GM20000 (cell line): Measurements from ENCODE around the gene SBF2.

Experiments used
- DNase-seq: peaks from one replicate; pipeline ENCODE4 v3.0.0; 2012; ENCODE audit warnings: low spot score
- TF ChIP-seq, protein P1 (sequence below): IDR thresholded peaks from 2 replicates; pipeline ENCODE4 v1.5.1; 2012; ENCODE audit warnings: mild to moderate bottlenecking, control low read depth; ENCODE audit errors: extremely low read depth, missing control alignments

The SBF2 gene

DNA sequence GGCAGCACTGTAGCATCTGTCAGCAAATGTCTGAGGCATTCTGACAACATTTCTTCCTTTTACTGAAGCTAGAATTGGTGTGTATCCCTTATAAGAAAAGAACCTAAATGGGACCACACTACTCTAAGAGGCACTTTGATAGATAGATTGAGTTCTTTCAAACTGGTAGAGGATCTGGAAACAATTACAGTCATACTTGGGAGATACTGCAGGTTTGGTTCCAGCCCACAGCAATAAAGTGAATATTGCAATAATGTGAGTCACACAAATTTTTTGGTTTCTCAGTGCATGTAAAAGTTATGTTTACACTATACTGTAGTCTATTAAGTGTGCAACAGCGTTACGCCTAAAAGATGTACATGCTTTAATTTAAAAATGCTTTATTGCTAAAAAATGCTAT lies 96.9 kb downstream of the SBF2 start:
- DNase-seq: no peak
- TF ChIP-seq, protein P1, sequence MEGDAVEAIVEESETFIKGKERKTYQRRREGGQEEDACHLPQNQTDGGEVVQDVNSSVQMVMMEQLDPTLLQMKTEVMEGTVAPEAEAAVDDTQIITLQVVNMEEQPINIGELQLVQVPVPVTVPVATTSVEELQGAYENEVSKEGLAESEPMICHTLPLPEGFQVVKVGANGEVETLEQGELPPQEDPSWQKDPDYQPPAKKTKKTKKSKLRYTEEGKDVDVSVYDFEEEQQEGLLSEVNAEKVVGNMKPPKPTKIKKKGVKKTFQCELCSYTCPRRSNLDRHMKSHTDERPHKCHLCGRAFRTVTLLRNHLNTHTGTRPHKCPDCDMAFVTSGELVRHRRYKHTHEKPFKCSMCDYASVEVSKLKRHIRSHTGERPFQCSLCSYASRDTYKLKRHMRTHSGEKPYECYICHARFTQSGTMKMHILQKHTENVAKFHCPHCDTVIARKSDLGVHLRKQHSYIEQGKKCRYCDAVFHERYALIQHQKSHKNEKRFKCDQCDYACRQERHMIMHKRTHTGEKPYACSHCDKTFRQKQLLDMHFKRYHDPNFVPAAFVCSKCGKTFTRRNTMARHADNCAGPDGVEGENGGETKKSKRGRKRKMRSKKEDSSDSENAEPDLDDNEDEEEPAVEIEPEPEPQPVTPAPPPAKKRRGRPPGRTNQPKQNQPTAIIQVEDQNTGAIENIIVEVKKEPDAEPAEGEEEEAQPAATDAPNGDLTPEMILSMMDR: no peak

DNA sequence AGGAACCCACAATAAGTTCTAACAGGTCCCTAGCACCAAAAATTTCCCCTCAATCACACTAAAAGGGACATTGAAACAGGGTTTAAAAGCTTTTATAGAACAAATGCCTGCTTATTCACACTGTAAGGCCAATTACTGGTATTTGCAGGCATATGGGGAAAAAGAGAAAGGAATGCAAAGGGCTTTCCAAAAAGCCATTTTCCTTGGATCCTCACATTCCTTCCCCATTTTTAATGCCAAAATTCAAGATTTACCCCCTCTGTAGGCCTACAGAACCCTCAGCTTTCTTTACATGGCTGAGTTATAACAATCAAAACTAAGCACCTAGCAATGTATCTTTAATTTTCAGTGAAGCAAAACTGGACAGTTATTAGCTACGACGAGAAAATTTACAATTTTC lies 102.0 kb downstream of the SBF2 start:
- TF ChIP-seq, protein P1: no peak

GRCh38 chr11:10181811-10182210 lies 112.2 kb downstream of the SBF2 start:
- TF ChIP-seq, protein P1: no peak

More for the DNA sequence above, 102.0 kb downstream of the SBF2 start:
- no peak for DNase-seq

GRCh38 chr11:10164621-10165020 lies 129.4 kb downstream of the SBF2 start:
- DNase-seq: no peak
- TF ChIP-seq, protein P1: no peak

More at GRCh38 chr11:10181811-10182210, 112.2 kb downstream of the SBF2 start:
- DNase-seq: peak; percentile 6

- DNase-seq: no peak
- TF ChIP-seq, protein P1: no peak
These were observed 131.8 kb downstream of the SBF2 start for GRCh38 chr11:10162222-10162621.

- TF ChIP-seq, protein P1: no peak
- DNase-seq: no peak
These were observed 133.7 kb downstream of the SBF2 start for GRCh38 chr11:10160350-10160749.

DNA sequence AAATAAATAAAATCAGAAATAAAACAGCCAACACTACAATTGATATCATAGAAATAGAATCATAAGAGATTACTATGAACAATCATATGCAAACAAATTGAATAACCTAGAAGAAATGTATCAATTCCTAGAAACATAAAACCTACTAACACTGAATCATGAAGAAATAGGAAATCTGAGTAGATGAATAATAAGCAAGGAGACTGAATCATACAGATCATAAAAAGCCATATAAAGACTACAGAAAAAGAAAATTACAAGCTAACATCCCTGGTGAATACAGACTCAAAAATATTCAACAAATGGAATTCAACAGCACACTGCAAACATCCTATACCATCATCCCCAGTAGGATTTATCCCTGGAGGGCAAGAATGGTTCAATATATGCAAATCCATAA lies 135.6 kb downstream of the SBF2 start:
- DNase-seq: no peak
- TF ChIP-seq, protein P1: no peak
